HCT116 (cell line): ENCODE results near the gene RGL3. TPM values are rescaled to one million over a fixed set of nuclear protein-coding genes. Genes with fewer than 3 reads are reported as not detected.

Experiments
- ATAC-seq: fragments of 200-7000 bp; cut with Tn5 transposase; 2 replicates; pipeline ENCODE4 v1.9.1; 2020; ENCODE audit warnings: mild to moderate bottlenecking, moderate library complexity
- BruUV-seq: library from RNA; stranded (reverse); fragments of 400-500 nt; replicated peaks from 2 replicates; lab custom pipeline; 2021; lab: Mats Ljungman, UMichigan
- CTCF ChIA-PET: fragments of 300-600 bp; sonication (Branson Sonifier 250); formaldehyde crosslinking; loops from one replicate; lab custom pipeline; 2021; ENCODE audit warnings: antibody characterized with exemption; lab: Charles Lee
- POLR2A ChIA-PET: fragments of 300-600, 350-600 bp; sonication (Branson Sonifier 250); formaldehyde crosslinking; loops from one replicate; lab custom pipeline; 2021; ENCODE audit warnings: antibody characterized with exemption; lab: Charles Lee
- RAD21 ChIA-PET, 2 experiments: fragments of 300-600 bp; sonication (Branson Sonifier 250); formaldehyde crosslinking; loops; one replicate each; lab custom pipeline; 2023; ENCODE audit warnings: low total read pairs in 2 of 2; ENCODE audit not compliant: uncharacterized antibody in 2 of 2, unreplicated experiment in 2 of 2, low non-redundant PET in 1 of 2; lab: Charles Lee
- DNase-seq: peaks from one replicate; pipeline ENCODE4 v3.0.0-alpha.2; 2010; ENCODE audit warnings: low read depth, low spot score
- H2AFZ ChIP-seq: fragments of 200-600 bp; shearing (Covaris generic), sonication (generic); 2 replicates; pipeline ENCODE4 v1.6.1; 2017; ENCODE audit warnings: low read depth, mixed run types, mixed read lengths, antibody characterized with exemption, low read length; ENCODE audit not compliant: poor library complexity, severe bottlenecking
- H3K27ac ChIP-seq: 2 replicates; pipeline ENCODE4 v1.5.1; 2012; ENCODE audit warnings: low read depth, low read length
- H3K27me3 ChIP-seq: fragments of 200-600 bp; sonication (generic); 2 replicates; pipeline ENCODE4 v1.6.1; 2016; ENCODE audit warnings: mixed run types, low read length, mixed read lengths; ENCODE audit not compliant: insufficient read depth
- H3K36me3 ChIP-seq, 2 experiments: fragments of 200-500 bp in 1 of 2; fragments of 200-600 bp in 1 of 2; sonication (Bioruptor generic) in 1 of 2; sonication (generic) in 1 of 2; 2 replicates each; pipeline versions ENCODE4 v1.5.1 to v1.6.1; 2014 to 2016; ENCODE audit warnings: low read length in 2 of 2, inconsistent platforms in 1 of 2, mixed read lengths in 1 of 2, mixed run types in 1 of 2; ENCODE audit not compliant: insufficient read depth in 2 of 2, control insufficient read depth in 1 of 2
- H3K4me1 ChIP-seq, 2 experiments: fragments of 200-600 bp in 1 of 2; sonication (generic) in 1 of 2; 2 replicates each; pipeline versions ENCODE4 v1.5.1 to v1.6.1; 2012 to 2017; ENCODE audit warnings: low read length in 2 of 2, inconsistent platforms in 1 of 2, mild to moderate bottlenecking in 1 of 2, mixed read lengths in 1 of 2, mixed run types in 1 of 2, moderate library complexity in 1 of 2; ENCODE audit not compliant: insufficient read depth in 2 of 2, control insufficient read depth in 1 of 2
- H3K4me2 ChIP-seq: fragments of 200-600 bp; sonication (generic); 2 replicates; pipeline ENCODE4 v1.6.1; 2017; ENCODE audit warnings: mixed run types, low read length, mixed read lengths
- H3K4me3 ChIP-seq, 2 experiments: fragments of 200-600 bp in 1 of 2; sonication (generic) in 1 of 2; replicated peaks in 1 of 2; 2 replicates each; pipeline ENCODE4 v1.5.1; 2011 to 2016; ENCODE audit warnings: low read length in 2 of 2, control low read depth in 1 of 2, low read depth in 1 of 2, mild to moderate bottlenecking in 1 of 2, mixed read lengths in 1 of 2, mixed run types in 1 of 2
- H3K79me2 ChIP-seq: fragments of 200-600 bp; sonication (generic); 2 replicates; pipeline ENCODE4 v1.6.1; 2017; ENCODE audit warnings: mild to moderate bottlenecking, mixed run types, low read length, moderate library complexity, mixed read lengths; ENCODE audit not compliant: insufficient read depth
- H3K9ac ChIP-seq: fragments of 200-600 bp; sonication (generic); 2 replicates; pipeline ENCODE4 v1.6.1; 2016; ENCODE audit warnings: low read length, mixed read lengths
- H3K9me2 ChIP-seq: fragments of 200-600 bp; sonication (generic), shearing (Covaris generic); 2 replicates; pipeline ENCODE4 v1.6.1; 2017; ENCODE audit warnings: mixed run types, mild to moderate bottlenecking, moderate library complexity; ENCODE audit not compliant: insufficient read depth
- H3K9me3 ChIP-seq, 2 experiments: fragments of 200-500 bp in 1 of 2; fragments of 200-600 bp in 1 of 2; sonication (Bioruptor generic) in 1 of 2; sonication (generic) in 1 of 2; 2 replicates each; pipeline ENCODE4 v1.6.1; 2014 to 2017; ENCODE audit warnings: low read length in 2 of 2, mixed read lengths in 2 of 2, inconsistent platforms in 1 of 2, low read depth in 1 of 2, mild to moderate bottlenecking in 1 of 2, mixed run types in 1 of 2, moderate library complexity in 1 of 2; ENCODE audit not compliant: control insufficient read depth in 1 of 2, insufficient read depth in 1 of 2
- H4K20me1 ChIP-seq: fragments of 200-600 bp; sonication (generic), shearing (Covaris generic); 2 replicates; pipeline ENCODE4 v1.6.1; 2017; ENCODE audit warnings: mixed run types, mild to moderate bottlenecking, moderate library complexity; ENCODE audit not compliant: insufficient read depth
- ATF3 ChIP-seq: IDR thresholded peaks from 2 replicates; pipeline ENCODE4 v1.6.1; 2012
- CBX3 ChIP-seq: IDR thresholded peaks from 2 replicates; pipeline ENCODE4 v1.6.1; 2012; ENCODE audit warnings: low read depth
- CEBPB ChIP-seq: IDR thresholded peaks from 2 replicates; pipeline ENCODE4 v1.6.1; 2012; ENCODE audit warnings: low read depth
- CTCF ChIP-seq, 3 experiments: fragments of 200-600 bp in 1 of 3; sonication (generic) in 1 of 3; IDR thresholded peaks in 2 of 3; conservative IDR thresholded peaks in 1 of 3; 2 replicates each; pipeline ENCODE4 v1.5.1; 2012 to 2017; ENCODE audit warnings: low read depth in 2 of 3, low read length in 2 of 3, antibody characterized with exemption in 1 of 3, borderline replicate concordance in 1 of 3, control low read depth in 1 of 3, mild to moderate bottlenecking in 1 of 3, mixed read lengths in 1 of 3, mixed run types in 1 of 3, moderate library complexity in 1 of 3; ENCODE audit not compliant: insufficient read depth in 1 of 3
- EGR1 ChIP-seq: IDR thresholded peaks from 2 replicates; pipeline ENCODE4 v1.6.1; 2012; ENCODE audit warnings: low read depth
- ELF1 ChIP-seq: IDR thresholded peaks from 2 replicates; pipeline ENCODE4 v1.6.1; 2012; ENCODE audit warnings: low read depth, borderline replicate concordance
- EZH2phosphoT487 ChIP-seq: fragments of 200-600 bp; IDR thresholded peaks from 2 replicates; pipeline ENCODE4 v1.6.1; 2018; ENCODE audit warnings: antibody characterized with exemption, borderline replicate concordance
- JUND ChIP-seq: IDR thresholded peaks from 2 replicates; pipeline ENCODE4 v1.6.1; 2012
- MAX ChIP-seq: IDR thresholded peaks from 2 replicates; pipeline ENCODE4 v1.6.1; 2012
- POLR2A ChIP-seq: IDR thresholded peaks from 2 replicates; pipeline ENCODE4 v1.7.0; 2011; ENCODE audit warnings: borderline replicate concordance; ENCODE audit not compliant: insufficient read depth, insufficient read length; ENCODE audit errors: extremely low read depth
- POLR2AphosphoS5 ChIP-seq: IDR thresholded peaks from 2 replicates; pipeline ENCODE4 v1.6.1; 2011; ENCODE audit warnings: mild to moderate bottlenecking, low read depth, low read length, moderate library complexity
- REST ChIP-seq: IDR thresholded peaks from 2 replicates; pipeline ENCODE4 v1.6.1; 2012; ENCODE audit warnings: low read depth
- TCF7L2 ChIP-seq: IDR thresholded peaks from 2 replicates; pipeline ENCODE4 v1.7.0; 2011; ENCODE audit warnings: borderline replicate concordance, inconsistent platforms; ENCODE audit not compliant: insufficient read depth, insufficient read length; ENCODE audit errors: extremely low read depth
- ZBTB33 ChIP-seq: IDR thresholded peaks from 2 replicates; pipeline ENCODE4 v1.6.1; 2011; ENCODE audit warnings: mild to moderate bottlenecking, low read length, moderate library complexity; ENCODE audit not compliant: insufficient replicate concordance; ENCODE audit errors: extremely low read depth
- ZNF274 ChIP-seq: fragments of 200-500 bp; sonication (Bioruptor generic); IDR thresholded peaks from 2 replicates; pipeline ENCODE4 v1.6.1; 2014; ENCODE audit warnings: mild to moderate bottlenecking, low read depth, low read length, inconsistent platforms
- intact Hi-C: fragments of 100-400 bp; cut with micrococcal nuclease; formaldehyde crosslinking; loops from 2 replicates; pipeline ENCODE4 v1.10.0; 2022
- total RNA-seq: library from RNA; stranded (reverse); gene quantifications from one replicate; pipeline ENCODE4 v1.2.1, GENCODE V29; 2021; ENCODE audit not compliant: unreplicated experiment

RGL3 gene
- total RNA-seq, 1 experiment from 2014 or later = 99.2 TPM

GRCh38 chr19:11464333-11465265, 45.5 kb upstream of the RGL3 start:
- ATAC-seq = no peak
- ChIA-PET POLR2A (no interaction called here), CTCF (no interaction called here), RAD21 (no interaction called here)
- no peaks in the 10 kb centered on the region; a peak in 1 of 4 replicates for H3K4me1 ChIP-seq
- H3K27me3 ChIP-seq = no peaks in the 10 kb centered on the region
- no peaks in the 10 kb centered on the region for H4K20me1 ChIP-seq
- no peak overlapping the region for H3K9ac ChIP-seq
- no peak for DNase-seq
- no peaks in the 10 kb centered on the region for H3K36me3 ChIP-seq
- peak overlapping the region; percentile 15; the same call in 1 of the 2 replicates for H3K27ac ChIP-seq
- no TSS peak for BruUV-seq
- TF ChIP-seq ELF1 (no peak), MAX (no peak), ZNF274 (no peak), ZBTB33 (no peak), CTCF (IDR thresholded peaks at IDR 0.05 in 2 of 3, conservative IDR thresholded peaks at IDR 0.05 in 1 of 3; ENCODE audit: borderline replicate concordance in 1 of 3, insufficient read depth in 1 of 3, low read depth in 2 of 3, low read length in 2 of 3) (no peak), POLR2A (no peak), EGR1 (no peak), ATF3 (no peak), JUND (no peak), CEBPB (no peak), EZH2phosphoT487 (no peak), CBX3 (no peak), TCF7L2 (no peak), POLR2AphosphoS5 (no peak), REST (no peak)
- TF ChIP-seq, all 23 proteins: peak for 0
- Histone ChIP-seq H3K9me2 (no peaks in the 10 kb centered on the region), H3K79me2 (no peaks in the 10 kb centered on the region), H3K9me3 (no peaks in the 10 kb centered on the region; a peak in 1 of 4 replicates), H2AFZ (no peak overlapping the region), H3K4me2 (no peak overlapping the region), H3K4me3 (no peak overlapping the region)
- intact Hi-C loops = no loop called here
